Small intestine (tissue), 7 donors: ENCODE results near the gene FAAP20. TPM values are rescaled to one million over a fixed set of nuclear protein-coding genes. Genes with fewer than 3 reads are reported as not detected.

Experiments used
- DNase-seq, 2 donors: peaks; one replicate each; pipeline versions ENCODE4 v3.0.0 to v3.0.0-alpha.2; 2013
- FAIRE-seq: peaks from 2 replicates; lab custom pipeline; 2012; peaks lifted over from hg19 to GRCh38; lab: Jason Lieb, UNC
- H3K27ac ChIP-seq, 3 donors: one replicate each; pipeline ENCODE4 v1.5.1; 2013; ENCODE audit warnings: low read length in 2 of 3, mild to moderate bottlenecking in 2 of 3, control low read depth in 1 of 3, inconsistent platforms in 1 of 3, low read depth in 1 of 3, moderate library complexity in 1 of 3
- H3K27me3 ChIP-seq, 3 donors: one replicate each; pipeline ENCODE4 v1.6.1; 2013; ENCODE audit warnings: low read length in 3 of 3, inconsistent platforms in 1 of 3; ENCODE audit not compliant: control insufficient read depth in 3 of 3, insufficient read depth in 3 of 3
- H3K36me3 ChIP-seq, 3 donors: one replicate each; pipeline ENCODE4 v1.6.1; 2013; ENCODE audit warnings: low read length in 3 of 3, inconsistent platforms in 1 of 3, low read depth in 1 of 3, mild to moderate bottlenecking in 1 of 3, moderate library complexity in 1 of 3; ENCODE audit not compliant: control insufficient read depth in 3 of 3, insufficient read depth in 2 of 3
- H3K4me1 ChIP-seq, 3 donors: one replicate each; pipeline ENCODE4 v1.6.1; 2013; ENCODE audit warnings: low read length in 2 of 3, inconsistent platforms in 1 of 3, low read depth in 1 of 3, mild to moderate bottlenecking in 1 of 3, moderate library complexity in 1 of 3; ENCODE audit not compliant: control insufficient read depth in 3 of 3, insufficient read depth in 2 of 3
- H3K4me3 ChIP-seq, 3 donors: one replicate each; pipeline ENCODE4 v1.5.1; 2013; ENCODE audit warnings: low read length in 3 of 3, control low read depth in 1 of 3, inconsistent platforms in 1 of 3, low read depth in 1 of 3, mild to moderate bottlenecking in 1 of 3, moderate library complexity in 1 of 3
- H3K9me3 ChIP-seq, 2 donors: one replicate each; pipeline ENCODE4 v1.6.1; 2013; ENCODE audit warnings: low read depth in 1 of 2, low read length in 1 of 2; ENCODE audit not compliant: control insufficient read depth in 2 of 2, insufficient read depth in 1 of 2
- WGBS, 3 donors: extraction: QIAGEN DNeasy Blood & Tissue Kit; methylation state at CpG; one replicate each; pipeline ENCODE4 v1.1.7; 2013; 5-methylcytosine and 5-hydroxymethylcytosine counted together
- polyA plus RNA-seq, 4 donors: library from polyadenylated mRNA; stranded (reverse) in 3 of 4; unstranded in 1 of 4; fragments of 200-250 nt in 3 of 4; fragments of 120-200 nt in 1 of 4; gene quantifications; one replicate each; pipeline versions ENCODE4 v1.2.1 to v1.2.3, GENCODE V29; 2013
- donor health status: healthy with polysubstance abuse.
- donor health status: control.
- donor health status: control.
- donor health status: Bipolar disorder and iron deficiency.
- donor health status: healthy.

The FAAP20 gene
- polyA plus RNA-seq, 4 donors: 20.6 to 52.3 (median 45.4) TPM

GRCh38 chr1:2182376-2182775 is 12.2 kb downstream of the FAAP20 start:
- Histone ChIP-seq H3K27me3 (no peaks in the 10 kb centered on the region), H3K27ac (no peak overlapping the region), H3K9me3 (no peaks in the 10 kb centered on the region), H3K36me3 (peaks cover 7 to 93% (median 16%) of the 10 kb centered on the region in 3 donors), H3K4me1 (no peaks in the 10 kb centered on the region), H3K4me3 (no peak overlapping the region)
- no peak for DNase-seq
- no peak for FAIRE-seq
- WGBS, 3 donors: 96 to 97% (median 96%) methylated on average over 13 of the region's 13 CpGs

- WGBS, 3 donors: 89 to 94% (median 93%) methylated on average over 11 of the region's 11 CpGs
- peaks cover 7 to 96% (median 20%) of the 10 kb centered on the region in 3 donors for H3K36me3 ChIP-seq
- FAIRE-seq (no peak), DNase-seq (no peak)
- H3K4me3 ChIP-seq: no peak overlapping the region
- H3K27me3 ChIP-seq: no peaks in the 10 kb centered on the region
- no peak overlapping the region for H3K27ac ChIP-seq
- no peaks in the 10 kb centered on the region for H3K9me3 ChIP-seq
- H3K4me1 ChIP-seq: no peaks in the 10 kb centered on the region
Measured at GRCh38 chr1:2181752-2182151, 12.8 kb downstream of the FAAP20 start.

- Histone ChIP-seq H3K4me3 (no peak overlapping the region), H3K27ac (no peak overlapping the region), H3K27me3 (no peaks in the 10 kb centered on the region), H3K9me3 (no peaks in the 10 kb centered on the region), H3K36me3 (peaks cover 6 to 96% (median 20%) of the 10 kb centered on the region in 3 donors), H3K4me1 (no peaks in the 10 kb centered on the region)
- WGBS, 3 donors: 92 to 97% (median 95%) methylated on average over 13 to 14 of the region's 14 CpGs
- no peak for DNase-seq
- FAIRE-seq: no peak
Measured at GRCh38 chr1:2181271-2181670, 13.3 kb downstream of the FAAP20 start.

GRCh38 chr1:2180297-2181245 is 14.0 kb downstream of the FAAP20 start:
- Histone ChIP-seq H3K27me3 (no peaks in the 10 kb centered on the region), H3K9me3 (no peaks in the 10 kb centered on the region), H3K4me3 (no peak overlapping the region), H3K27ac (no peak overlapping the region), H3K4me1 (no peaks in the 10 kb centered on the region), H3K36me3 (peaks cover 6 to 96% (median 16%) of the 10 kb centered on the region in 3 donors)
- no peak for FAIRE-seq
- DNase-seq: no peak
- WGBS, 3 donors: 91 to 93% (median 93%) methylated on average over 57 to 58 of the region's 58 CpGs

GRCh38 chr1:2179283-2180013 is 15.1 kb downstream of the FAAP20 start:
- Histone ChIP-seq H3K36me3 (peaks cover 0 to 94% (median 16%) of the 10 kb centered on the region in 3 donors), H3K9me3 (no peaks in the 10 kb centered on the region), H3K4me3 (no peak overlapping the region), H3K27ac (no peak overlapping the region), H3K27me3 (no peaks in the 10 kb centered on the region), H3K4me1 (no peaks in the 10 kb centered on the region)
- WGBS, 3 donors: 76 to 79% (median 78%) methylated on average over 28 of the region's 28 CpGs
- DNase-seq (no peak), FAIRE-seq (no peak)

GRCh38 chr1:2178875-2179274 is 15.7 kb downstream of the FAAP20 start:
- Histone ChIP-seq H3K27ac (no peak overlapping the region), H3K4me3 (no peak overlapping the region), H3K9me3 (no peaks in the 10 kb centered on the region), H3K27me3 (no peaks in the 10 kb centered on the region), H3K36me3 (peaks cover 0 to 94% (median 16%) of the 10 kb centered on the region in 3 donors), H3K4me1 (no peaks in the 10 kb centered on the region)
- FAIRE-seq (no peak), DNase-seq (no peak)
- 87 to 90% (median 88%) methylated on average over 12 to 16 of the region's 16 CpGs for WGBS, 3 donors

- Histone ChIP-seq H3K4me3 (no peak overlapping the region), H3K27me3 (no peaks in the 10 kb centered on the region), H3K27ac (no peak overlapping the region), H3K9me3 (no peaks in the 10 kb centered on the region), H3K36me3 (peaks cover 0 to 97% (median 16%) of the 10 kb centered on the region in 3 donors), H3K4me1 (no peaks in the 10 kb centered on the region)
- no peak for FAIRE-seq
- DNase-seq: no peak
- 91 to 93% (median 91%) methylated on average over 18 of the region's 18 CpGs for WGBS, 3 donors
Measured at GRCh38 chr1:2177946-2178538, 16.5 kb downstream of the FAAP20 start.

GRCh38 chr1:2177541-2177940 is 17.0 kb downstream of the FAAP20 start:
- no peak overlapping the region for H3K4me3 ChIP-seq
- H3K9me3 ChIP-seq: no peaks in the 10 kb centered on the region
- FAIRE-seq (no peak), DNase-seq (no peak)
- no peaks in the 10 kb centered on the region for H3K27me3 ChIP-seq
- no peaks in the 10 kb centered on the region for H3K4me1 ChIP-seq
- H3K27ac ChIP-seq: no peak overlapping the region
- peaks cover 0 to 98% (median 16%) of the 10 kb centered on the region in 3 donors for H3K36me3 ChIP-seq
- WGBS, 3 donors: 90 to 94% (median 93%) methylated on average over 21 of the region's 21 CpGs
